Lower leg skin (tissue), 3 donors: Measurements from ENCODE around the gene CIDEB.

Source experiments
- CTCF ChIP-seq, 3 donors: fragments of 450-650 bp; IDR thresholded peaks; one replicate each; pipeline ENCODE4 v1.5.1; 2016; ENCODE audit warnings: antibody characterized with exemption in 3 of 3, mild to moderate bottlenecking in 3 of 3, moderate library complexity in 2 of 3
- POLR2A ChIP-seq, 2 donors: fragments of 450-650 bp; IDR thresholded peaks; one replicate each; pipeline ENCODE4 v1.6.1; 2016 to 2017; ENCODE audit warnings: antibody characterized with exemption in 2 of 2, mild to moderate bottlenecking in 1 of 2, moderate library complexity in 1 of 2

GRCh38 chr14:24280797-24281460 is 26.8 kb downstream of the CIDEB start:
- no peak for TF ChIP-seq POLR2A (IDR thresholded peaks at IDR 0.05)
- no peak for TF ChIP-seq CTCF (IDR thresholded peaks at IDR 0.05)
